ENCODE results near the gene CNTNAP5.

Gene CNTNAP5

GRCh38 chr2:124563426-124563825 is 538.3 kb downstream of the CNTNAP5 start:
- DNase-seq, result no peak

- DNase-seq, result no peak
Observed at GRCh38 chr2:124566518-124566970, 541.5 kb downstream of the CNTNAP5 start.

GRCh38 chr2:124570872-124571271 is 545.8 kb downstream of the CNTNAP5 start:
- DNase-seq, result no peak

- no peak for DNase-seq
Observed at GRCh38 chr2:124571836-124572235, 546.7 kb downstream of the CNTNAP5 start.

- DNase-seq, result no peak
Observed at GRCh38 chr2:124572934-124573634, 548.0 kb downstream of the CNTNAP5 start.

- no peak for DNase-seq
Observed at GRCh38 chr2:124575497-124575896, 550.4 kb downstream of the CNTNAP5 start.

- no peak for DNase-seq
Observed at GRCh38 chr2:124580263-124580662, 555.2 kb downstream of the CNTNAP5 start.

- DNase-seq, result no peak
Observed at GRCh38 chr2:124582387-124582786, 557.3 kb downstream of the CNTNAP5 start.

- no peak for DNase-seq
Observed at GRCh38 chr2:124584615-124585014, 559.5 kb downstream of the CNTNAP5 start.

GRCh38 chr2:124585277-124585676 is 560.2 kb downstream of the CNTNAP5 start:
- no peak for DNase-seq

GRCh38 chr2:124586210-124586609 is 561.1 kb downstream of the CNTNAP5 start:
- DNase-seq, result no peak

- DNase-seq, result no peak
Observed at GRCh38 chr2:124586835-124587234, 561.7 kb downstream of the CNTNAP5 start.

- no peak for DNase-seq
Observed at GRCh38 chr2:124589971-124590370, 564.9 kb downstream of the CNTNAP5 start.

- DNase-seq, result no peak
Observed at GRCh38 chr2:124602759-124603158, 577.7 kb downstream of the CNTNAP5 start.

- no peak for DNase-seq
Observed at GRCh38 chr2:124604940-124605339, 579.9 kb downstream of the CNTNAP5 start.

GRCh38 chr2:124607679-124608078 is 582.6 kb downstream of the CNTNAP5 start:
- DNase-seq, result no peak

GRCh38 chr2:124609667-124610066 is 584.6 kb downstream of the CNTNAP5 start:
- DNase-seq, result no peak

GRCh38 chr2:124610141-124610540 is 585.1 kb downstream of the CNTNAP5 start:
- no peak for DNase-seq

- DNase-seq, result no peak
Observed at GRCh38 chr2:124610866-124611265, 585.8 kb downstream of the CNTNAP5 start.

- no peak for DNase-seq
Observed at GRCh38 chr2:124623560-124623959, 598.5 kb downstream of the CNTNAP5 start.

GRCh38 chr2:124625561-124625960 is 600.5 kb downstream of the CNTNAP5 start:
- no peak for DNase-seq

GRCh38 chr2:124626993-124627392 is 601.9 kb downstream of the CNTNAP5 start:
- no peak for DNase-seq

- no peak for DNase-seq
Observed at GRCh38 chr2:124633812-124634211, 608.7 kb downstream of the CNTNAP5 start.

- no peak for DNase-seq
Observed at GRCh38 chr2:124639524-124639923, 614.4 kb downstream of the CNTNAP5 start.

GRCh38 chr2:124640221-124640750 is 615.2 kb downstream of the CNTNAP5 start:
- DNase-seq, result peak; percentile 52
